Activated CD4-positive, CD25-positive, alpha-beta regulatory T cell treated with anti-CD3 and anti-CD28 coated beads, Interleukin-2, amount 50 U/mL, for 72 hours (primary cell): ENCODE measurements around the gene TSACC.
"Not testable (repeated sequence)": the region's sequence is repeated elsewhere in the genome, so short reads cannot be mapped to it uniquely, and the experiment has no call there.

Experiments
- DNase-seq: peaks from one replicate; pipeline ENCODE4 v3.0.0; 2021

TSACC gene

DNA sequence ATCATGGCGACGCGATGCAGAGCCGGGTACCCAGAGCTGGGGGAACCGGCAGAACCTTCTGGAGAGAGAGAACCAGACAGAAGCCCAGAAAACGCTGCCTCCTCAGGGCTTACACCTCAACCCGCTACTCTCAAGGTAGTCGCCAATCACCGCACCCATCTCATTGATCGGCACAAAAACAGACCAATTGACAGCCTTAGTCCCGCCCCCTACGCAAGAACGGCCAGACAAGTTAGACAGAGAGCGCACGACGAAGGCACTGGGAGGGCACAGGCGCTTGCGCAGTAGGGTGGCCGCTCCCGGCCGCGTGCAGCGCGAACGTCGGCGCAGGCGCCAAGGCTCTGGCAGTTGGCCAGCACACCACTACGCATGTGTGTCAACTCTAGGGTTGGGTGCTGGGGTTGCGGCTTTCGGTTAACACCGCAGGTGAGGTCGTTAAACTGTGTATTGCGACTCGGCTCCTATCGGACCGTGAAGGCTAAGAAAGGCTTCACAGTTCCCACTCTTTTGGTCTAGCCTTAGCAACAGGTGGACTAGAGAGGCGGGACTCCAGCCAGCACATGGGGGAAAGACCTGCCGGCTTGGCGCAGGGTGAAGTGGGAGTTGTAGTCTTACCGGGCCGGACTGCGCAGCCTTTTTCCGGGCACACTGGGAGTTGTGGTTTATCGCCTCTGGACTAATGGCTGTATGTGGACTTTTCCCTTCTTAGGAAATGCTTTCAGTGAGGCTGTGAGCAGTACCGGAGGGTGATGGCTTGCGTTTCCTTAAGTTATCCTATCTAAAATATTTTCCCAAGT, at the start of gene TSACC, which contains the start of gene CCT3:
Gene TSACC (plus strand): TSS at position 347 of the 797 bp plus-strand sequence. CDS start 1,232 bp downstream, outside the sequence.
Gene CCT3 (minus strand): TSS at position 113 of the 797 bp plus-strand sequence. CDS start 108 bp downstream, at position 5.
- DNase-seq: peak; percentile 100

DNA sequence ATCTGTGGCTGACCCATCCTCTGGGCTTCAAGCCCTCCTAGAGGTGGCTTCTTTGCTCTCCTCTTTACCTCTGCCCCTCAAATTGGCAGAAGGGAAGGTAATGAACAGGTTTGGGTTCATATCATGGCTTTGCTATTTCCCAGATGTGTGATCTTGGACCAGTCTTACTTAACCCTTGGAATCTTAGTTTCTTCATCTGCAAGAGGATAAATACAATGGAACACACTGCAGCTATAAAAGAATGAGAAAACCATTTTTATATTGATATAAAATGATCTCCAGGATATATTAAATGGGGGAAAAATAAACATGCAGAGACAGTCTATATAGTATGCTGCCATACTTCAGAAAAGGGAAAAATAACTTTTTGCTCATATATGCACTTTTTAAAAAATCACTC, 48.5 kb upstream of the TSACC start:
- no peak for DNase-seq

DNA sequence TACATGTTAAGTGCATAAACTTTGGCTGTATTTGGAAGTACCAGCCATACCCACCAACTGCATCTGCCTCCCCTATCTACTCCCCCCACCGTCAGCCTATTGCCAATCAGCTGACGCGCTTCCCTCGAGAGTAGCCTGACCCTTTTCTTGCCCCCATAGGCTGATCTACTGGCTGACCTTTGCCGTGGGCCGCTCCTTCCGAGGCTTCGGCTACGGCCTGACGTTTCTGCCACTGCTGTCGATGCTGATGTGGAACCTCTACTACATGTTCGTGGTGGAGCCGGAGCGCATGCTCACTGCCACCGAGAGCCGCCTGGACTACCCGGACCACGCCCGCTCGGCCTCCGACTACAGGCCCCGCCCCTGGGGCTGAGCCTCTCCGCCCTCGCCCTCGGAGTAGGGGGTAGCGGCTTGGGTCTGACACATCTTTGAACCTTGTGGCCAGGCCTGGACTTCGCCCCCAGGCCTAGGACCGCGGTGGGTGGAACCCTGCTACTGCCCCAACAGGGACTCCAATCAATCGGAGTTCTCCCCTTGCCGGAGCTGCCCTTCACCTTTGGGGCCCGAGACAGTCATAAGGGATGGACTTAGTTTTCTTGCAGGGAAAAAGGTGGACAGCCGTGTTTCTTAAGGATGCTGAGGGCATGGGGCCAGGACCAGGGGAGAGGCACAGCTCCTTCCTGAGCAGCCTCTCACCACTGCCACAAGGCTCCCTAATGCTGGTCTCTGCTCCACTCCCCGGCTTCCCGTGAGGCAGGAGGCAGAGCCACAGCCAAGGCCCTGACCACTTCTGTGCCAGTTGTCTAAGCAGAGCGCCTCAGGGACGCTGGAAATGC, 46.9 kb upstream of the TSACC start:
- no peak for DNase-seq

DNA sequence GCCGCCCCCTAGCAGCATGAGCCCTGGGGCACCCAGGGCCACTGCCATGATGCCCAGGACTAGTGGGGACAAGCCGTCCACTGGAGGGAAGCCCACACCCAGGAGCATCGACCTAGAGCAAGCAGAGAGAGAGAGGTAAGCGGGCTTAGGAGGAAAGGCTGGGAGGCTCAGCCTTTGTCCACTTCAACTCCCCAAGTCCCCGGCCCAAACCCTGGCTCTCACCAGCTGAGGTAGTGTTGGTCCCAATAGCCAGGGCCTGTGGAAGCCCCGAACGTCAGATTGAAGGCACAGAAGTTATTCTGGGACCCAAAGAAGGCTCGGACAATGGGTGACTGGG, 45.3 kb upstream of the TSACC start:
- no peak for DNase-seq

DNA sequence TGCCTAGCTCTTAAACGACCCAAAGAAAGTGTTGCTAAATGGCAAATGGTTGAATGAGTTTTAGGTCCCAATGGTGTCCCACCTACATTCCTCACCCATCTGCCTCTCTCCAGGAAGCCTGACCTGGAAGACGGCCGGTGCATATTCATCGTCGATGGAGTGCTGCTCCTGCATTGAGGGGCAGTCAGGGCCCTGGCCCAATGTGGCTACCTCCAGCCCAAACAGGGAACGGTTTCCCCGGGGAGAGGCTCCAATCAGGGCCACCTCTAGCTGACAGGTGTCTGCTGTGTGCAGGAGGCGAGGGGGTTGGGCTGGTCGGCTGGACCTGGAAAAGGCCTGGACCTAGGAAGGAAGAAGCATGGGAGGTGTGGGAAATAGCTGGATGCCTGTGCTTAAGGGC, 44.4 kb upstream of the TSACC start:
- no peak for DNase-seq

DNA sequence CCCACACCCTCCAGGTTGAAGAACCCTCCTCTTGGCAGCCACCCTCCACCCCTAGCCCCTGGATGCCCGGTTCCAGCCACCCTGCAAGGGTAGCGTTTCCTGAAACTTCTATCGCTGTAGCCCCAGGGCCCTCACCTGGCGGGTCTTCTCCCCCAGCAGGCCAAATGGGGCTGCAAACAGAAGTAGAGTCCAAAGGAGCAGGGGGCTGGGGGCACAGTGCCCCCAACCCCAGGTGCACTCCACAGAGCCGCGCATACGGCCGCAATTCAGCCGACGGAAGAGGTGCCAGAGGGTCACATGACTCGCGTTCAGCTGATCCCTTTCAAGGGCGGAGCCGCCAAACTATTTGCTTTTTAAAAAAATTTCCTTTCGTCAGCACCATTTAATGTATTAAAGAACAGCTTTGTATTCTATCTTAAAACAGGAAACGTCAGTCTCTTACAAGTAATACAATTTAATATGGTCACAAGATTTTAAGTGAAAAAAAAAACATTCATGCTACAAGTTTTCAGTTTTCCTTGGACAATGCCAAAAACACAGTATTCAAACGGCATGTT, 42.9 kb upstream of the TSACC start, which contains the start of gene GLMP:
Gene GLMP (minus strand): TSS at position 289 of the 557 bp plus-strand sequence. CDS start 34 bp downstream, at position 255.
- DNase-seq: peak; percentile 61

DNA sequence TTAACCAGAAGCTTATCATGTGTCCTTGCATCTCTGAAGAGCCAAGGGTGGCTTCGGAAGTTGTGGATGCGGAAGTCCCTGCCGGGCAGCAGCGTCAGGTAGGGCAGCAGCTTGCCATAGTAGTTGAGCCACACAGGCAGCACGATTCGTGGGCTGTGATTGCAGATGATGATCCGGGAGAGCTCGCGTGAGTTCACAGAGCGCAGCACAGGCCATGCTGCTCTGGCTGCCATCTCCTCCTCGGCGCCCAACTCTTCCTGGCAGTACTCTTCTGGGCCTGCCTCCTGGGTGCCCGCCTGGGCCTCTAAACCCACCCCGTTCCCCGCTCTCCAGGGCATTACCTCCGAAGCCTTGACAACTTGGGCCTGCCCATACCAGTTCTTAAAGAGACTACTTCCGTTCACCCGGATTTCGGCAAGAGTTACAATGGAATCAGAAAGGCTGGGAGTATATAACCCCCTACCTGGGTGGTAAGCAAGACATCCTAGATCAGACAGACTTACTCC, 39.4 kb upstream of the TSACC start, which contains the start of gene VHLL:
Gene VHLL (minus strand): TSS at position 456 of the 506 bp plus-strand sequence. CDS start 118 bp downstream, at position 338.
- no peak for DNase-seq

DNA sequence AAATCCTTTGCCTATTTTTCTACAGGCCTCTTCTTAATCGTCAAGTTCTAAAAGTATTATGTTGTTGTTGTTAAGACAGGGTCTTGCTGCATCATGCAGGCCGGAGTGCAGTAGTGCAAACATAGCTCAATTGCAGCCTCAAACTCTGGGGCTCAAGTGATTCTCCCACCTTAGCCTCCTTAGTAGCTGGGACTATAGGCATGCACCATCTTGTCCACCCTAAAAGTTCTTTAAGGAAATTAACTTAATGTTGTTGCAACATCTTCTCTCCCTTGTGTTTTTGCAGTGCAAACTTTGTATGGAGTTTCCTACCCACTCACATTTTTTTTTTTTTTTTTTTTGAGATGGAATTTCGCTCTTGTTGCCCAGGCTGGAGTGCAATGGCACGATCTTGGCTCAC, 35.1 kb upstream of the TSACC start:
- DNase-seq: no peak

DNA sequence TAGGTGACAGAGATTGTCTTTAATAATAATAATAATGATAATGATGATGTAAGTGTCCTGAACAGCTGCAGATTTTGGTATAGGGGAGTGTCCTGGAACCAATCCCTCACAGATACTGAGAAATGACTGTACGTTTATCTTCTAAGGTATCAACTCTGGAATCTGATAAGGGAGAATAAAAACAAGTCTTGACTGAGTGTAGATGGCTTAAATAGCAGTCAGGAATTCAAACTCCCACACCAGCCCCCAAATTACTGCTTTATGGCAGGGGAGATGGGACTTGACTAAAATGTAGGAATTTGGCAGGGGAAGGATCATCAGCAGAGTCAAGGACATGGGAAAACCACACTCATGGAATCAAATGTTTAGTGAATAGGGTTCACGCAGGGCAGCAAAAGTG, 33.1 kb upstream of the TSACC start:
- no peak for DNase-seq

DNA sequence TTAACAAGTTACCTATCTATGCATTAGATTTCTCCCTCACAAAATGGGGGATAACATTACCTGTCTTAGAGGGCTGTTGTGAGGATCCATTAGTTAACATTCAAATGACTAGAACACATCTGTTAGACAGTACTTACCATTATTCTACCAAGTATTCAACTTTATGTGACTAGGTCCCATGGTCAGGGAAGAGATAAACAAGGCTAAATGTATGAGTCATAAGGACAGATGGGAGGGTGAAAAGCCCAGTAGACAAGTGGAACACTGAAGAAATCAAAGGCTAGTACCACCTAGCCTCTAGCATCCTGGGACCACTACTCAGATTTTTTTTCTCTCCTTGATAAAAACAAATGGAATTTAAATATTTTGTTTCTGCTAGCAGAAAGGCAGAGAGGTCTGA, 30.2 kb upstream of the TSACC start:
- DNase-seq: no peak

DNA sequence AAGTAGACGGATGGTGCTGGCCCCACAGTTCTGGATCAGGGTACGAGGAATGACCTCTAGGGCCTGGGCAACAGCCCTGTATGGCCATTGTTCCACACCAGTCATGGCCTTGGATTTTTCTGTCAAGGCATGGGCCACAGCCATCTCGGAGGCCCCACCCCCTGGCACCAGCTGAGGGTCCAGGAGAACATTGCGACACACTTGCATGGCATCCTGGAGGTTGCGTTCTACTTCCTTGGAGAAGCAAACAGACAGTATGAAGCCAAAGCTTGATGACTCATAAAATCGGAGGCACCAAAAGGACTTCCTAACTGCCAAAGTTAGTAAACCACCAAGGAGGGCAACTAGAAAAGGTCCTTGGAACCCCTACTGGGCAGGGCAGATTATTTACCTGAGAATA, 27.4 kb upstream of the TSACC start:
- DNase-seq: no peak

DNA sequence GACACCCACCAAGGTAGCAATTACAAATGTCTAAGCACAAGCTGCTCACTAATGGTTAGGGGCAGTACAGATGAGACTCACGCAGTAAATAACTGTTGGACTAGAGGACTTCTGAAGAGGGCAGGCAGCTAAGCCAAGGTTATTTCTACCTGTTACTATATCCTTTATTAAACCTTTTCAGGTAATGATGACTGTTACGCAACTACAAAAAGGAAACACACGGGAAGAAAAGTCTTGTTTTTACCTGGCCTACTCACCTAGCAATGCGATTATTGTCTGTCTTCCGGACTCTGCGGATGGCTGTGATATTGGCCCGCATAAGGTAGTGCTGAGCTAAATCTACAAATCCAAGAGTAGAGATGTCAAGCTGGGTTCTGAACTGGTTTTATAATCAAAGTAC, 21.4 kb upstream of the TSACC start:
- no peak for DNase-seq

DNA sequence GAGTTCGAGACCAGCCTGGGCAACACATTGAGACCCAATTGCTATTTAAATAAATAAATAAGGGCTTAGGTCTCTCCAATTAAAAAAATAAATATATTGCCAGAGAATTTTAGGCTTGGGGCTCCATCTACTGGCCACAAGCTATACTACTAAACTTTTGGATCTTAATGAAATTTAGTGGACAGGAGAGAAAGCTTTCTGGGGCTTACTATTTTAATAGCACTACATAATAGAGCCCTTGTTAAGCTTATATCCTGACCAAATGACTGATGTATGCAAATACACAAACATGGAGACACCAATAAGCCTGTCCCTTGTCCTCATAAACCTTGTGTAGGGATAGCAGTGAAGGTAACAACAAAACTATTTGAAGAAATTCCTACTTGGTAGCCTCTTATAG, 18.7 kb upstream of the TSACC start:
- no peak for DNase-seq

DNA sequence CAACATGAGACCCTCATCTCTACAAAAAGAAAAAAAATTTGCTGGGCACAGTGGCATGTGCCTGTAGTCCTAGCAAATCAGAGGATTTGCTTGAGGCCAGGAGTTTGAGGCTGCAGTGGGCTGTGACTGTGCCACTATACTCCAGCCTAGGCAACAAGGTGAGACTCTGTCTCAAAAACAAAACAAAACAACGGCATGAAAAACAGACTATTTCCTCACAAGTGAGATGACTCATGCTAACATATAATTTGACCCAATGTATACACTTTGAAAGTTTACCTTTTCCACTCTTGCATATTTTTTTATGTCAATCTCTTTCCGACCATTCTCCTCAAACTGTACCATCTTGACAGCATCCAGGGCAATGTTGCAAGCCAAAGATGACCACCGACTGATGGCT, 17.8 kb upstream of the TSACC start:
- DNase-seq: no peak

DNA sequence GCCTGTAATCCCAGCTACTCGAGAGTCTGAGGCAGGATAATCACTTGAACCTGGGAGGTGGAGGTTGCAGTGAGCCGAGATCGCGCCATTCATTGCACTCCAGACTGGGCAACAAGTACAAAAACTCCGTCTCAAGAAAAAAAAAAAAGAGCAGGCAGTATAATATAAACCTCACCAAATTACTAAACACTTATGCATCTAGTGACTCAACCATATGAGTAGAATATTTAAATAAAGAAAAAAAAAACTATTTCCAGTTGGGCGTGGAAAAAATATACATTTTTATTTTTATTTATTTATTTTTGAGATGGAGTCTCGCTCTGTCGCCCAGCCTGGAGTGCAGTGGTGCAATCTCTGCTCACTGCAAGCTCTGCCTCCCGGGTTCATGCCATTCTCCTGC, 15.1 kb upstream of the TSACC start:
- DNase-seq: not testable (repeated sequence)

DNA sequence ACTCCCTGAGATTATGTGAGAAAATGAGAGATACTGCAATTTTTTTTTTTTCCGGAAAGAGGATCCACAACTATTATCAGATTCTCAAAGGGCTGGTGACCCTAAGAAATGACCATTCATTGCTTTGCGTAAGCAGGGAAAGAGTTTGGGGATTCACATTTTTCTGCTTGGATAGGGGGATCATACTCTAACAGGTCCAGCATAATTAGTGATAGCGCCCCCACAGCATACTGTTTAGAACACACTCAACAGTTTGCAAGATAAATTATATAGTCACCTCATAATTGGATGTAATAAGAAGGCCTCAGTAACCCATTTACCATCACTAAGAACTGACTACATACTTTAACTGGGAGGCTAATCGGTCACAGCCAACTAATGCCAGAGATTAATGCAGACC, 2.1 kb upstream of the TSACC start:
- no peak for DNase-seq

DNA sequence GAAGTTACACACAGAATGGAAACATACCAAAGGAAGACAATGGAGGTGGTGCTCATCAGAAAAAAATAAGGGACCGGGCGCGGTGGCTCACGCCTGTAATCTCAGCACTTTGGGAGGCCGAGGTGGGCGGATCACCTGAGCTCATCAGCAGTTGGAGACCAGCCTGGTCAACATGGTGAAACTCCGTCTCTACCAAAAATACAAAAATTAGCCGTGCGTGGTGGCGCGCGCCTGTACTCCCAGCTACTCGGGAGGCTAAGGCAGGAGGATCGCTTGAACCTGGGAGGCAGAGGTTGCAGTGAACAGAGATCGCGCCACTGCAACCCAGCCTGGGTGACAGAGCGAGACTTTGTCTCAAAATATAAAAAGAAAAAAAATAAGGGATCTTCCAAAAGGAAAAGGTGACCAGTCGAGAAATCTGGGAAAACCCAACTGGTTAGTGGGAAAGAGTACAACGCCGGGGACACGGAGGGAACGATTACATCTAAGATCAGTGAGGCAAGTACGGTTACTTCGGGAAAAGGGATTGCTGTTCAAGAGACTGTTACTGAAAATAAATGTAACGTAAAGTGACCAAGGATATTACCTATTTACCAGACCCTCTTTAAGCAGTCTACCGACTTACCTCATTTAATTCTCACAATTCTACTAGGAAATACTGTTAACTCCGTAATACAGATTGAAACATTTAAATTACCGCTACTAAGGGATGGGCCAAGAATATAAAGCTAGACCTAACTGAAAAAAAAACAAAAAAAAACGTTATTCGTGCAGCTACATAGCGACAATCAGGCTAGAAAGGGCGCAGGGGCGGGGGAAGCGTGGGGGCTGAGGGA, 1.1 kb upstream of the TSACC start:
- DNase-seq: no peak

DNA sequence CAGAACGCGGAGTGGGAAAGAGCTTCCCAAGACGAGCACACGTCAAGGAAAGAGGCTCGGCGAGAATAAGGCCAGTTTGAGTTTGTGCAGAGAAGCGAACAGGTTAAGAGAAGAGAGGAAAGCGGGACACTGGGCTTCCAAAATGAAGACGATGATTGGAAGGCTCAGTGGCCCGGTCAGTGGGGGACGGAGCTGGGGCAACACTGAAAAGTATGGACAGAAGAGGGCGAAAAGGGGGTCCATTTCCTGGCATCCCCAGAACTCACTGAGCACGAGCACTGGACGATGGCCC, 492 bp upstream of the TSACC start:
- DNase-seq: no peak

DNA sequence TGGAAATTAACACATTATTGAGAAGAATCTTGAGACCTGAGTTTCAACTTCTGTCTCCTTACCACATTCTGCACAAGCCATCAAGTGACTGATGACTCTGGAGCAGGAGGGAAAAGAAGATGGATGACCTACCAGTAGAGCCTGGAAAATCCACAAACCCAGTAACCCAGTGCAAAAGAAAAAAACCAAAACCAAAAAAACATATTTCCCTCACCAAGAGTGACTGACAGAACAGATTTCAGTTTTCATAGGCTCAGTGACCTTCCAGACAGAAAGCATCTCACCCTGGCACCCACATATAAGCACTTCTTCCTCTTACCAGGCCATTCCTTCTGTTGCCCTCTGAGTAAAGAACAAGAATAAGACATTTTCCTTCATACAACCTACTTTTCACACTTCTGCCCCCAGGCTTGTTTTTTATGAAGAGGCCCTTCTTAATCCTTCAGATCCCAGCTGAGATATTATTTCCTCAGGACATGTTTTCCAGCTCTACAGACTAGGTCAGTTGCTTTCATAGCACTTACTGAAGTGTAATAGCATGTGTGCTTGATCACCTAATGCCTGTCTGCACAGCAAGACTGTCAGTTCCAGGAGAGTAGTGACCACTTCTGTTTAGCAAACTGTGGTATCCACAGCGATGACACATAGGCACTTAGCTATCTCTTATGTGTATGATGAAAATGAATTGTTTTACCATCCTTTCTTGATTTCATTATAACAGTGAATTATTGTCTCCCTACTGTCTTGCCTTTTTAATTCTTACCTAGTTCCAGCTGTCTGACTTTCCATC, 4.0 kb downstream of the TSACC start:
- DNase-seq: no peak

DNA sequence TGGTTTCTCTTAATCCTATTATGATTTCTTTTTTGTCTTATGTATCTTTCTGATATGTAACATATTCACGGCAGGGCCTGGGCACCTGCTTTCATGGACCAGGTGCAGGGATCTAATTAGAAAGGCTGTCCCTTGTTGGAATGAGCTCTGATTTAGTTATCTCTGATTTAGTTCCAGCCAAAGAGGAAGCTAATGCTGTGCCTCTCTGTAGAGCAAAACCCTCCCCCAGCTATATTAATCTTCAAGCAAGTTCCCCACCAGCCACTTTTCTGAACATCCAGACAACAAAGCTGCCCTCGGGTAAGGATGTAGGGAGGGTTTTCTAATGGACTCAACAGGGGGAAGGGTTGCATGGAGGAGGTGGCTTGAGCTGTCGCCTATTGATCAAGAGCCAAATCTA, 6.1 kb downstream of the TSACC start:
- DNase-seq: no peak

DNA sequence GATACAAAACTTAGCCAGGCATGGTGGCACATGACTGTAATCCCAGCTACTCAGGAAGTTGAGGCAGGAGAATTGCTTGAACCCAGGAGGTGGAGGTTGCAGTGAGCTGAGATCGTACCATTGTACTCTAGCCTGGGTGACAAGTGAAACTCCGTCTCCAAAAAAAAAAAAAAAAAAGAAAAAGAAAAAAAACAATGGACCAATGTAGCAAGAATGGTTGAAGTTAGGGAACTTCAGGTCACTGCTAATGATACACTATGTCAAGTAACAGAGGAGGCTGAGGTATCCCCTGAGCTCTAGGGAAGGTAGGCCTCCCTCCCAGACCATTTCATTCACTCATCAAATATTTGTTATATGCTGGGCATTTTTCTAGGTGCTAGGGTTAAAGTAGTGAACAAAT, 7.7 kb downstream of the TSACC start:
- DNase-seq: not testable (repeated sequence)

DNA sequence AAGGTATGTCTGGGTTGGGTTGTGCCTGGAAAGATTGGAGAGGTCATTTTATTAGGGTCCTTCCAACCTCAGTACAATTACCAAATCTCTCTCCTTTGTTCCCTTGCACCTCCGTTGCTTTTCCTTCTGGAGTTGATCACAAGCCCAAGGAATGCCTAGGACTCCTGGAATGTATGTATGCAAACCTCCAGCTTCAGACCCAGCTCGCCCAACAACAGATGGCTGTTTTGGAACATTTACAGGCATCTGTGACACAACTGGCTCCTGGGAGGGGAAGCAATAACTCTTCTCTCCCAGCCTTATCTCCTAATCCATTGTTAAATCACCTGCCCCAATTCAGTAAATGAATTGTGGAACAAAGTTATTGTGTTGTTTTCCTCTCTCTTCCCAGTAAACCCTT, 8.3 kb downstream of the TSACC start:
- no peak for DNase-seq
